Neuronal stem cell (in vitro differentiated cells): ENCODE measurements around the gene VAMP3.

Experiments used
- DNase-seq: peaks from one replicate; pipeline ENCODE4 v3.0.0-alpha.2; 2013; ENCODE audit warnings: low spot score
- H2AFZ ChIP-seq: one replicate; pipeline ENCODE4 v1.6.1; 2013; ENCODE audit warnings: mild to moderate bottlenecking, low read length, inconsistent platforms
- H2AK5ac ChIP-seq: 2 replicates; pipeline ENCODE4 v1.6.1; 2013; ENCODE audit warnings: low read depth, mild to moderate bottlenecking, inconsistent platforms, low read length, moderate library complexity, mixed read lengths
- H2BK120ac ChIP-seq: 2 replicates; pipeline ENCODE4 v1.6.1; 2013; ENCODE audit warnings: low read depth, mild to moderate bottlenecking, inconsistent platforms, low read length, moderate library complexity, mixed read lengths
- H2BK12ac ChIP-seq: one replicate; pipeline ENCODE4 v1.6.1; 2013; ENCODE audit warnings: low read length, inconsistent platforms
- H2BK15ac ChIP-seq: 2 replicates; pipeline ENCODE4 v1.6.1; 2013; ENCODE audit warnings: mild to moderate bottlenecking, low read length, inconsistent platforms, mixed read lengths
- H2BK5ac ChIP-seq: one replicate; pipeline ENCODE4 v1.6.1; 2013; ENCODE audit warnings: inconsistent platforms, mild to moderate bottlenecking, low read length, moderate library complexity
- H3K14ac ChIP-seq: one replicate; pipeline ENCODE4 v1.6.1; 2013; ENCODE audit warnings: low read length, inconsistent platforms
- H3K18ac ChIP-seq: 2 replicates; pipeline ENCODE4 v1.6.1; 2013; ENCODE audit warnings: low read length, inconsistent platforms
- H3K23ac ChIP-seq: 2 replicates; pipeline ENCODE4 v1.6.1; 2013; ENCODE audit warnings: low read depth, mild to moderate bottlenecking, mixed read lengths, low read length, inconsistent platforms; ENCODE audit not compliant: poor library complexity
- H3K27ac ChIP-seq: replicated peaks from 3 replicates; pipeline ENCODE4 v1.5.1; 2013; ENCODE audit warnings: low read length, inconsistent platforms
- H3K27me3 ChIP-seq, 3 experiments: 2 replicates each; pipeline ENCODE4 v1.6.1; 2013; ENCODE audit warnings: low read length in 3 of 3, mild to moderate bottlenecking in 2 of 3, inconsistent platforms in 1 of 3, low read depth in 1 of 3, mixed read lengths in 1 of 3, moderate library complexity in 1 of 3; ENCODE audit not compliant: control insufficient read depth in 3 of 3, insufficient read depth in 3 of 3
- H3K36me3 ChIP-seq, 2 donors: replicated peaks in 1 of 2; 2 replicates each; pipeline ENCODE4 v1.6.1; 2013; ENCODE audit warnings: low read length in 2 of 2; ENCODE audit not compliant: control insufficient read depth in 2 of 2, insufficient read depth in 2 of 2
- H3K4ac ChIP-seq: 2 replicates; pipeline ENCODE4 v1.6.1; 2013; ENCODE audit warnings: inconsistent platforms, mild to moderate bottlenecking, low read length, moderate library complexity
- H3K4me1 ChIP-seq, 2 donors: 1 replicate in 1 of 2; 2 replicates in 1 of 2; pipeline ENCODE4 v1.6.1; 2013; ENCODE audit warnings: low read length in 2 of 2, low read depth in 1 of 2; ENCODE audit not compliant: control insufficient read depth in 2 of 2, insufficient read depth in 1 of 2
- H3K4me2 ChIP-seq: one replicate; pipeline ENCODE4 v1.6.1; 2013; ENCODE audit warnings: mild to moderate bottlenecking, low read length, inconsistent platforms; ENCODE audit not compliant: insufficient read depth, poor library complexity, severe bottlenecking
- H3K4me3 ChIP-seq, 2 donors: 2 replicates each; pipeline ENCODE4 v1.5.1; 2013; ENCODE audit warnings: low read length in 2 of 2, mild to moderate bottlenecking in 2 of 2, inconsistent platforms in 1 of 2, moderate library complexity in 1 of 2
- H3K79me1 ChIP-seq: one replicate; pipeline ENCODE4 v1.6.1; 2013; ENCODE audit warnings: low read depth, mild to moderate bottlenecking, inconsistent platforms, low read length, moderate library complexity
- H3K9ac ChIP-seq: one replicate; pipeline ENCODE4 v1.6.1; 2013; ENCODE audit warnings: mild to moderate bottlenecking, low read depth, low read length, inconsistent platforms; ENCODE audit not compliant: poor library complexity
- H3K9me3 ChIP-seq, 2 donors: replicated peaks in 1 of 2; 2 replicates each; pipeline versions ENCODE3 to v1.6.1; 2013; ENCODE audit warnings: low read length in 2 of 2, mild to moderate bottlenecking in 2 of 2, inconsistent platforms in 1 of 2, low read depth in 1 of 2, mixed read lengths in 1 of 2, moderate library complexity in 1 of 2; ENCODE audit not compliant: control insufficient read depth in 2 of 2, insufficient read depth in 1 of 2
- H4K8ac ChIP-seq: one replicate; pipeline ENCODE4 v1.6.1; 2013; ENCODE audit warnings: low read depth, mild to moderate bottlenecking, inconsistent platforms, low read length, moderate library complexity
- H4K91ac ChIP-seq: one replicate; pipeline ENCODE4 v1.6.1; 2013; ENCODE audit warnings: low read length, low read depth, mild to moderate bottlenecking, inconsistent platforms; ENCODE audit not compliant: poor library complexity
- WGBS, 2 donors: extraction: QIAGEN DNeasy Blood & Tissue Kit; methylation state at CpG; one replicate each; pipeline ENCODE4 v1.1.7; 2013; ENCODE audit warnings: missing lambda C conversion rate in 2 of 2, mixed read lengths in 1 of 2; ENCODE audit not compliant: insufficient read length in 2 of 2, insufficient replicate concordance in 1 of 2; ENCODE audit errors: extremely low coverage in 2 of 2; 5-methylcytosine and 5-hydroxymethylcytosine counted together

VAMP3 gene

GRCh38 chr1:7827126-7827955 is 56.2 kb downstream of the VAMP3 start:
- Histone ChIP-seq H3K23ac (peak overlapping the region; percentile 67), H3K79me1 (no peaks in the 10 kb centered on the region), H3K9me3 (no peaks in the 10 kb centered on the region), H4K91ac (no peak overlapping the region), H2BK15ac (no peak overlapping the region), H2AFZ (no peak overlapping the region), H4K8ac (no peak overlapping the region), H2AK5ac (peak overlapping the region; percentile 35), H2BK5ac (peak overlapping the region; percentile 24), H3K27ac (no peak overlapping the region), H3K4me1 (no peaks in the 10 kb centered on the region), H3K4me3 (peak overlapping the region in 1 of 2 donors; percentile 4), H2BK12ac (no peak overlapping the region), H3K14ac (no peak overlapping the region), H3K4me2 (no peak overlapping the region), H3K4ac (no peak overlapping the region), H3K18ac (no peak overlapping the region), H3K9ac (no peak overlapping the region), H3K36me3 (peaks cover 6 to 30% of the 10 kb centered on the region in 2 donors), H3K27me3 (no peaks in the 10 kb centered on the region), H2BK120ac (no peak overlapping the region)
- WGBS, 2 donors = no CpG with 5 or more reads among the region's 39 CpGs
- DNase-seq = no peak
